NCI-H2227 (cell line): ENCODE data around the gene STK36.

ENCODE experiments used
- DNase-seq: peaks from one replicate; lab custom pipeline; 2025; ENCODE audit not compliant: unreplicated experiment; lab: John Stamatoyannopoulos, UW

Gene STK36

DNA sequence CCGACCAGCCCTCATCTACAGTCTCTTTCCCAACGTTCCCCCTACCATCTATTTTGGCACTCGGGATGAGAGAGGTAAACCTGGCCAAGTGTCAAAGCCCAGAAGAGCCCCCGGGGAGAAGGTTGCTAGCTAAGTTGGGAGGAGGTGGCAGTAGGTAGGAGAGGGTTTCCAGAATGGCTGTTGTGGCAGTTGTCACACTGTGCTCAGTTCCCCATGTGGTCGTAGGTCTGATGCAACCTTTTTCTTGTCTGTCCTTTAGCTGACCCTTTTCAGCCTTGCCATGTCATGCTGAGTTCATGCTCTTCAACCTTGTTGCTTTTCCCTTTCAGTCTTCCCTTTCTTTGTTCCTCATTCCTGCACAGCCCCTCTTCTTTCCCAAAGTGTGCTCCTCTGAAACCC lies 73.3 kb downstream of the STK36 start:
- no peak for DNase-seq

GRCh38 chr2:218745559-218746469 lies 73.9 kb downstream of the STK36 start:
- DNase-seq: no peak

GRCh38 chr2:218746470-218746795 lies 74.5 kb downstream of the STK36 start:
- DNase-seq: no peak

- no peak for DNase-seq
Observed at GRCh38 chr2:218746960-218747359, 75.1 kb downstream of the STK36 start.

- no peak for DNase-seq
Observed at GRCh38 chr2:218748741-218749441, 77.0 kb downstream of the STK36 start.
